Measurements from ENCODE around the gene ZFHX3.

ZFHX3 gene

DNA sequence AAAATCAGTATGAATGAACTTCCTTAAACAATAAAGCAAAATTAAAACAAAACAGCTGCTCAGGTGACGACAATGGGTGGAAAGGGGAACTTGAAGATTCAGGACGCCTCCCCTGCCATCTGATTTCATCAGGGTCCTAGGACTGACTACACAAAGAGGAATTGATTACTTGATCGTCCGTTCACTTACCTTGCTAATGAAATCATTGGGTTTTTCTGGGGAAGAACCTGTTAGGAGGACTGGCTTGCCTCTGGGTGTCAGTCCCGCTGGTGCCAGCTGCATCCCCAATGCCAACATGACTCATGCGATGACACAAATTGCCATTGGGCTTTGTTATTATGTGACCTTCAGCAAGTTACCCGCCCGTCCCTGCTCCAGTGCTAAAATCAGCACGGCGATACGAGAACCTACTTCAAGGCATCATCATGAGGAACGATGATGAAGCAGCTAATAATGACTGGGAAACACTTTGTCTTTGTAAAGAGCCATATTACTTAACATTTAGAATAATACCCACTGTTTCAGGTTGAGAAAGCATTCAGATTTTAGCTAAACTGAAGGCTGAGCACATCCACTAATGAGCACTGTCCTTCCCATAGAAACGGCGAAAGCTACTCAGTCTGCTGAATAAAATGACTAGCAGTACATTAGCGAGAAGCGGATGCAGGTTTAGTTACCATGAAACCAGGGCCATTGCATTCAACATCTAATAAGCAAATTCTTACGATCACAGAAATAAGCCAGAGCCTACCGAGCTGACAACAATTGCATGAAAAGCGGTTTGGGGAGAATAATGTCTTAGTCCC, 139.4 kb downstream of the ZFHX3 start:
- in situ Hi-C loops (cut with HindIII; ENCODE audit: low pct_ligation_motif_present, low pct_unique_long_range_greater_than_20kb, low sequenced_read_pairs): no loop called here
- DNase-seq: no peak

GRCh38 chr16:72905581-72905980, 142.3 kb downstream of the ZFHX3 start:
- no peak for DNase-seq
- in situ Hi-C loops (cut with HindIII; ENCODE audit: low pct_ligation_motif_present, low pct_unique_long_range_greater_than_20kb, low sequenced_read_pairs): no loop called here

DNA sequence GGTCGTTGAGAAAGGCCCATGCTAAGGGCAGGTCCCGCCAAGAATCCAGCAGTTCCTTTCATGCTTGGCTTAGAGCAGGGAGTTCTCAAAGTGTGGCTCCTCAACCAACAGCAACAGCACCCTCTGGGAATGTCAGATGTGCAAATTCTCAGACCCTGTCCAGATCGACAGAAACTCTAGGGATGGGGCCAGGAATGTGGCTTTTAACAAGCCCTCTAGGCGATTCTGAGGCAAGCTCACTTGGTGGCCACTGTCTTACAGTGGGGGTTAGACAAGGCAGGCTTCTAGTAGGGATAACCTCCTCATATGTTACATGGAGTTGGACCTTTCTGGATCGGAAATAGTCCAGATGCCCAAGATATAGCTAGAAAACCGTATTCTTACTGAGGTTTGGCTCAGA, 144.8 kb downstream of the ZFHX3 start:
- DNase-seq: no peak
- in situ Hi-C loops (cut with HindIII; ENCODE audit: low pct_ligation_motif_present, low pct_unique_long_range_greater_than_20kb, low sequenced_read_pairs): no loop called here

DNA sequence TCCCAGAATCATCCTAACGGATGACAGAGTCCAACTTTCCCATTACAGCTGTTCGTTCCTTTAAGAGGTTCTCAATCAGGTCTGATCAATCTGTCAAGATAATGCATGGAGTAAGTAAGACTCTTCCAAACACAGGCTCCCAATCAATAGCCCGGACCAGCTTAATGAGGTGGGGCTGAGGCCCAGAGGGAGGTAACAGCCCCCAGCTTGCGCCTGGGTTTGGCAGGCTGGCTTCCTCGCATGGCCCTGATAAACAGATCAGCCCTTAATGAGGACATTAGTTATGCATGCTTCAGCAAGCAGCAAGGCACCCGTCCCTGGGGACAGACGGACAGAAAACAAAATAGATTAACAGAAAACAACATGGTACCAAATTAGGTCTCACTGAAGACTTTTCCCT, 145.7 kb downstream of the ZFHX3 start:
- DNase-seq: no peak
- in situ Hi-C loops (cut with HindIII; ENCODE audit: low pct_ligation_motif_present, low pct_unique_long_range_greater_than_20kb, low sequenced_read_pairs): no loop called here

GRCh38 chr16:72901000-72901627, 146.8 kb downstream of the ZFHX3 start:
- in situ Hi-C loops (cut with HindIII; ENCODE audit: low pct_ligation_motif_present, low pct_unique_long_range_greater_than_20kb, low sequenced_read_pairs): no loop called here
- DNase-seq: no peak

DNA sequence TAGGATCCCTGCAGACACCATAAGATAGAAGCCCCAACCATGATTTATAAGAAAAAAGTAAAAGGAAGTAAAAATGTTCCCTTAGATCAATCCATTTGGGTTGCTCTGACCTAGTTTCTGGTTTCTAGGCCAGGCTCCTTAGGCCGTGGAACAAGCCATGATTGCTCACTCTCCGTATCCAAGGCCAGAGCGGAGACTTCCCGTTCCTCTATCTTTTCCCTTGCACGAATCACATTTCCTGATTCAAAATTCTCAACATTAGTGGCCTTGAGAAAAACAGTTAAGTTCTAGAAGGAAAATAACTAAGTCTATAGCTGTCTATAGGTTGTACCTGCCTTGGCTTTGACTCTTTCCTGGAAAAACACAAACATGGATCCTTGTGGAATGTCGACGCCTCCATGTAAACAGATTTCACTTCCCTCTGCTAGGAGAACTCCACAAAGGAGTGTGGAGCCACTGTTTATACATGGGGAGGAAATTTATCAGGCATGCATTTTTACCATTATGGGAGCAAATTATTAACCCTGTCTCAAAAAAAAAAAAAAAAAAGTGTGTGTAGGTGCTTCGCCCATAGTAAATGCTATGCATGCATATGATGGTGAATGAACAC, 149.6 kb downstream of the ZFHX3 start:
- no peak for DNase-seq
- in situ Hi-C loops (cut with HindIII; ENCODE audit: low pct_ligation_motif_present, low pct_unique_long_range_greater_than_20kb, low sequenced_read_pairs): no loop called here

- DNase-seq: no peak
- in situ Hi-C loops (cut with HindIII; ENCODE audit: low pct_ligation_motif_present, low pct_unique_long_range_greater_than_20kb, low sequenced_read_pairs): no loop called here
Observed at GRCh38 chr16:72897707-72898106, 150.2 kb downstream of the ZFHX3 start.

DNA sequence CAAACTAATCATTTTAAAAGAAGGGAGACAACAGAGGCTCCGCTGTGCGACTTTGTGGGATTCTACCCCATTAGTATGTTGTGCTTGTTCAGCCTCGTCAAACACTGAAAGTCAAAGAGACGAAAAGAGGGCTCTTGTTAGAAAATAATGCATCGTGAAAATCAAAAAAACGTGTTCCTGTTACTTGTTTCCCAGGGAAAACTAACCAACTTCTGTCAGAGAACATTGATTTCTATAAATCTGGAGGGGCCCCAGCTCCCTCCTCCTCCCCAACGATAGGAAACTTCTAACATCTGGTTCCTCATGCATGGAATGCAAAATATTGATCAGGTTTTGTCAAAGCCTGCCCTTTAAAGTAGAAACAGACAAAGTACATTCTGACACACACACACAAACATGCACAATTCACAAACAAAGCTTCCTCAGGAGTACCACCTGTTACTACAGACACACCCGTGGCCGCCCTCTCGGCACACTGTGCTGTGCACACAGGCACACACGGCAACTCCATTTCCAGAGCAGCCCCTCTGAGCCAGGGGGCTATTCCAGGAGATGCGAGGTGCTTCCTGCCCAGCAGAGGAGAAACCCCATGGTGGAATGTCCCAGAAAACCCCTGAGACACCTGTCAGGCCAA, 151.3 kb downstream of the ZFHX3 start:
- DNase-seq: no peak
- in situ Hi-C loops (cut with HindIII; ENCODE audit: low pct_ligation_motif_present, low pct_unique_long_range_greater_than_20kb, low sequenced_read_pairs): no loop called here

DNA sequence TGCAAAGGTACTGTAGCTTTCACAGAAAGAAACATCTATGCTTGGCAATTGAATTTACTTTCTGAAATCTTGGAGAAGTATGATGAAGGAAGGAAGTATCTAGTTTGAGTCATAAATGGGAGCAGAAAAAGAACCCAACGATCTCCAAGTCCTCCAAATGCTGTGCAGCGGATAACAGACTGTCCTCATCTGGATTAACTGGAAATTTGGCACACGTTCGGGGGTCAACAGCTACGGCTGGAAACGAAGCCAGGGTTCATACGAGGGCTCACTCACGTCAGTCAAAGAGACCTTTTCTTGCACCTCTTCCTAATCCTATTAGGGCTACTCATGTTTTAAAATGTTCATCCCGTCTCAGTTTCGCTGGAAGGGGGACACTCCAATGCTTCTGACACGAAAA, 152.0 kb downstream of the ZFHX3 start:
- no peak for DNase-seq

DNA sequence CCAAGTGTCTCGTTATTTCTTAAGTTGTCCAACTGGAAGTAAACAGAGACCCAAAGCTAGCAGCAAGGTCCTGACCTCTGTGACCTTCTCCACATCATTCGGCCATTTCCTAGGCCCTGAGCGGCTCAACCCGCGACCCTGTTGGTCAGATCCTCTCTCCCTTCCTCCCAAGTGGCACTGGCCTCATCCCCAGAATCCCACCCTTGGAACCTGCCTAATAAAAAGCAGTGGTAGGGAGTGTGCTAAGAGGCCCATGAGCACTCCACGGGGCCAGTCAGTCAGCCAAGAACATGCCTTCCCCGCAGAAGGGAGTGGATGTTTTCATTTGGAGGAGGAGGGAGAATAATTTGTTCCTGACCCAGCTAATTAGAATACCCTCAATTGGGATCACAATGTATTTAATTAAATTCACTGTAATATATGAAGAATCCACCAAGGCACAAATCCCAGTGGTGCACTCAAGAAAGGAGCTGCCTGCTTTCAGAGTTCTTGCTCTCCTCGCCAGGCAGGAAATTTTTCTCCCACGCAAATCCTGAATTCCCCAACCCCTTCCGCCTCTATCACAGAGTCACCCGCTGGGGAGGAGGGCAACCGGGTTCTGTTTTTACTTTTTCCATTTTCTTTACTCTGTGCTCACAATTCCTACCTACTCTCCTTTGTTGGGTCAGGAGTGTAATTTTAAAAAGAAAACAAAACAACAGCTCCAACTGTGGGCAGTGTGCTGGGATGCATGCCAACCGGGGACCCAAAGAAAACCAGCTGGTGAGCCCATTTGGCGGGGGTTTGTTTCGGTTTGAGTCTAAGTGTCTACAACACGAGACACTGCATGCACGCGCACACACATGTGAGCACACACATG, 153.4 kb downstream of the ZFHX3 start:
- no peak for DNase-seq
- in situ Hi-C loops (cut with HindIII; ENCODE audit: low pct_ligation_motif_present, low pct_unique_long_range_greater_than_20kb, low sequenced_read_pairs): no loop called here

More for the DNA sequence above, 152.0 kb downstream of the ZFHX3 start:
- in situ Hi-C loops (cut with HindIII; ENCODE audit: low pct_ligation_motif_present, low pct_unique_long_range_greater_than_20kb, low sequenced_read_pairs): no loop called here

GRCh38 chr16:72891291-72892227, 156.4 kb downstream of the ZFHX3 start:
- in situ Hi-C loops (cut with HindIII; ENCODE audit: low pct_ligation_motif_present, low pct_unique_long_range_greater_than_20kb, low sequenced_read_pairs): no loop called here
- DNase-seq: no peak

- no peak for DNase-seq
- in situ Hi-C loops (cut with HindIII; ENCODE audit: low pct_ligation_motif_present, low pct_unique_long_range_greater_than_20kb, low sequenced_read_pairs): no loop called here
Observed at GRCh38 chr16:72890587-72890986, 157.3 kb downstream of the ZFHX3 start.

- in situ Hi-C loops (cut with HindIII; ENCODE audit: low pct_ligation_motif_present, low pct_unique_long_range_greater_than_20kb, low sequenced_read_pairs): no loop called here
- DNase-seq: no peak
Observed at GRCh38 chr16:72889616-72890582, 158.0 kb downstream of the ZFHX3 start.

- DNase-seq: no peak
- in situ Hi-C loops (cut with HindIII; ENCODE audit: low pct_ligation_motif_present, low pct_unique_long_range_greater_than_20kb, low sequenced_read_pairs): no loop called here
Observed at GRCh38 chr16:72887537-72887936, 160.4 kb downstream of the ZFHX3 start.

DNA sequence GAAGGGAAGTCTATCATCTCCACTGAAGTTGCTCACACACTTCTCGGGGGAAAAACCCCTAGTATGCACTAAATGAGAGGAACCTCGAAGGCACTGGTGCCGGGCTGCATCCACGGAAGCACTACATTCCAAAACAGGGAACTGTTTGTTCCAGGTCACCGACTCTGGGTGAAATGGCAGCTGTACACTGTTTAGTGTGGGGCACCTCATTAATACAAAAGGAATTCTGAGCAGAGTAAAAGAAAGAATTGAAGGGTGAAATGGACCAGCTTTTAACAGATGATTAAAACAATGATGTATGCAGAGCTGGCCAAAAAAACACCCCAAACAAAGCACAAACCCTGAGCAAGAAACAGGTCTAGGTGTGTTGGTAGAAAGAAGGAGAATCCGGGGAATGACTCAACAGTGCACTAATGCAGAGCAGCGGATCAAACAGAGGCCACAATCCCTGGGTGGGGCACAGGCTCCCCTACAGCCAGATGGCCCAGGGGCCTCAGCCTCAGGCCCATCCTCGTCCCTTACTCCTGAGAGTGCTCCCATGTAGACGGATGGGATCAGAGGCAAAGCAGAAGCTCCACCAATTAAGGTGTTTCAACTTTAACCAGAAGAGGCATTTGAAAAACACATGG, 161.5 kb downstream of the ZFHX3 start:
- DNase-seq: no peak
- in situ Hi-C loops (cut with HindIII; ENCODE audit: low pct_ligation_motif_present, low pct_unique_long_range_greater_than_20kb, low sequenced_read_pairs): no loop called here

- in situ Hi-C loops (cut with HindIII; ENCODE audit: low pct_ligation_motif_present, low pct_unique_long_range_greater_than_20kb, low sequenced_read_pairs): no loop called here
- DNase-seq: no peak
Observed at GRCh38 chr16:72884573-72884972, 163.4 kb downstream of the ZFHX3 start.

Data from ACHN (cell line).